GM19328 (cell line): ENCODE results near the gene CDC20.
A peak's percentile ranks its signal among the peaks of the same experiment; 100 is the strongest.

Experiments
- ATAC-seq: cut with Tn5 transposase; IDR thresholded peaks from one replicate; pipeline ENCODE4 v1.9.1; 2021; ENCODE audit warnings: mild to moderate bottlenecking, moderate library complexity; ENCODE audit not compliant: unreplicated experiment

CDC20 gene

GRCh38 chr1:43358746-43359693, at the start of gene CDC20:
Gene CDC20, plus strand, starts transcription at chr1:43358981. Its CDS starts 235 bp downstream, at chr1:43359216.
- ATAC-seq: peak; percentile 93

- no peak for ATAC-seq
These were observed 49.3 kb upstream of the CDC20 start for GRCh38 chr1:43309405-43310025.

DNA sequence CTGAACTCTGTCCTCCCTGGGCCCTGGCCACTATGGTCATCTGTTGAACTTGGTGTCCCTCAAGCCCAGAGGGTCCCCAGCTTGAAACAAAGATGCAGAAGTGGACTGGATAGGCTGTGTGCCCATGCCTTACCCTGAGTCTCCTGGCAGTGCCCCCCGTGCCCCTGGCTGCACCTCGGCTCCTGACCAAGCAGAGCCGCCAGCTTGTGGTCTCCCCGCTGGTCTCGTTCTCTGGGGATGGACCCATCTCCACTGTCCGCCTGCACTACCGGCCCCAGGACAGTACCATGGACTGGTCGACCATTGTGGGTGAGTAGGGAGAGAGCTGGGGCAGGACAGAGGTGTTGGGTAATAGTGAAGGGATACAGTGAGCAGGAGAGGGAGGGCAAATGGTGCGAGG, 47.3 kb upstream of the CDC20 start:
- ATAC-seq: no peak

GRCh38 chr1:43312212-43312623, 46.6 kb upstream of the CDC20 start:
- no peak for ATAC-seq

- ATAC-seq: no peak
These were observed 45.9 kb upstream of the CDC20 start for GRCh38 chr1:43312663-43313515.

DNA sequence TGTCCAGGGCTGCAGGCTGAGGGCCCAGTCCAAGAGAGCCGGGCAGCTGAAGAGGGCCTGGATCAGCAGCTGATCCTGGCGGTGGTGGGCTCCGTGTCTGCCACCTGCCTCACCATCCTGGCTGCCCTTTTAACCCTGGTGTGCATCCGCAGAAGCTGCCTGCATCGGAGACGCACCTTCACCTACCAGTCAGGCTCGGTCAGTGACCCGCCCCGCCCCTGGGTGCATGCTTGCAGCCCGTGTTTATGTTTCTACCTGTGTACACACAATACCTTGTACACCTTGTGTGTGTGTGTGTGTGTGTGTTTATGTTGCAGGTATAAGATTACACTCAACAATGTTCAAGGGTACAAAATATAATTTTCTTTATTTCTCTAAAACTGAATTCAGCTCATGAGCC, 45.0 kb upstream of the CDC20 start:
- ATAC-seq: no peak

DNA sequence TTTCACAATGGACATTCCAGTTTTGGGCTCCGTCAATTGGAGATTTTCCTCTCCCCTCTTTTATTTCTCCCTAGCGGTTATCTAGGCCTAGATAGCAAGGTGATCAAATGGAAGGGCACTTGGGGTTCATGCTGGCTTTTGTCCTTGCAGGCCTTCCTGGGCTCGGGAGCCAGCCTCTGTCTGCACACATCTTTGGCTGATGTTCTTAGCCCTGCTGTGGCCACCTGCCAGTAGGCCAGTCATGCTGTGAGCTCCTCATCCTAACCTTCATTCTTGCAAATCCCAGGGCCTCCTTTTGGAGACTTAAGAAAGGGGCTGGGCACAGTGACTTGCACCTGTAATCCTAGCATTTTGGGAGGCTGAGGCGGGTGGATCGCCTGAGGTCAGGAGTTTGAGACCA, 44.5 kb upstream of the CDC20 start:
- ATAC-seq: no peak

- no peak for ATAC-seq
These were observed 43.3 kb upstream of the CDC20 start for GRCh38 chr1:43315481-43315880.

DNA sequence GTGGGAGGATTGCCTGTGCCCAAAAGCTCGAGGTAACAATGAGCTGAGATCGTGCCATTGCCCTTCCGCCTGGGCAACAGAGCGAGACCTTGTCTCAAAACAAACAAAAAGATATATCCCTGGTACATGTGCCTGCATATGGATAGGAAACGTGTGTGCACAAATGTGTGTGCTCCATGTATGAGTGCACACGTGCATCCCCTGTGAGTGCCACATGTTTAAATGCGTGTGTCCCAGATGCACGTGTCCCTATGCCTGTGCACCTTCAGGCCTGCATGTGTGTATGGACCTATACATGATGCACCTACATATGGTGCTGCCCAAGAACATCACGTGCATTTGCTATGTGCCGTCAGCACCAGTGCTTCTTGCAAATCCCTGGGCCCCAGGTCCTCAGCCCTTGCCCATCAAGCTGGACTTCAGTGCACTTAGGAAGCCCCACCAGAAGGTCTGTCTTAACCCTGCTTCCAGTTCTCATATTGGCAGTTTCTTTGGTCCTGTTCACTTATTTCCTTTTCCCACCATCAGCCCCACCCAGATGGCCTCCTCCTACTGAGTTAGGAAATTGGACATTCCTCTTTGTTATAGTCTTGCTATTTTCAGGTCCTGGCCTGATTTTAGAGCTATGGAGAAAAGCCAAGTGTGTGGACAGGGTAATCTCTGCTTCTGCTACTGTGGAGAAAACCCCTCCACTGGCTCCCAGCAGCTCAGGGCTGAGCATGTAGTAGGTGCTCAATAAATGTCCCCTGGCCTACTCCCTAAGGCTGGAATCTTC, 42.6 kb upstream of the CDC20 start:
- ATAC-seq: no peak

DNA sequence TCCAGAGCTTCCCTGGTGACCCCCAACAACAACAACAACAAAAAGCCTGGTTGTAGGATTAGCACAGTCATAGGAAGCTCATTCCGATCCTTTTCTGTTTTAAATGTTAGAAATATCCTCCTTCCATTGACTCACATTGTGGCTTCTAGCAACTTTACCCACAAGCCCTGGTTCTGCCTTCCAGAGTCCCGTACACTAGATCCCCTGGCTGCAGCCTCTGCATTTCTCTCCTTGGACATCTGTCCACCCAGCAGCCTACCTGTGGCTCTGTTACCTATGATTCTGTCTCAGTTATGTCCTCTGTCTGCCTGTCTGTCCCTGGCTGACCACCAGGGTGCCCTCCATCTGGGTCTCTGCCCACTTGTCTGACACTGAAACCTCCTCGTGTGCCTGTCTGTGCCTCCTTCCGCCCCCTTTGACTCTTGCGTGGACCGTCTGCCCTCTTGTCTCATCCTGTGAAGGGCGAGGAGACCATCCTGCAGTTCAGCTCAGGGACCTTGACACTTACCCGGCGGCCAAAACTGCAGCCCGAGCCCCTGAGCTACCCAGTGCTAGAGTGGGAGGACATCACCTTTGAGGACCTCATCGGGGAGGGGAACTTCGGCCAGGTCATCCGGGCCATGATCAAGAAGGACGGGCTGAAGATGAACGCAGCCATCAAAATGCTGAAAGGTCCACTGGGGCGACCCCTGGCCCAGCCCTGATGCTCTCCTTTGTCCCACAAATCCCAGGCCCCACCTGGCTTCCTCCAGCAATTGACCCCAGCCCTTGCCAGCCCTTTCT, 41.9 kb upstream of the CDC20 start:
- no peak for ATAC-seq

- ATAC-seq: no peak
These were observed 40.8 kb upstream of the CDC20 start for GRCh38 chr1:43317817-43318471.

DNA sequence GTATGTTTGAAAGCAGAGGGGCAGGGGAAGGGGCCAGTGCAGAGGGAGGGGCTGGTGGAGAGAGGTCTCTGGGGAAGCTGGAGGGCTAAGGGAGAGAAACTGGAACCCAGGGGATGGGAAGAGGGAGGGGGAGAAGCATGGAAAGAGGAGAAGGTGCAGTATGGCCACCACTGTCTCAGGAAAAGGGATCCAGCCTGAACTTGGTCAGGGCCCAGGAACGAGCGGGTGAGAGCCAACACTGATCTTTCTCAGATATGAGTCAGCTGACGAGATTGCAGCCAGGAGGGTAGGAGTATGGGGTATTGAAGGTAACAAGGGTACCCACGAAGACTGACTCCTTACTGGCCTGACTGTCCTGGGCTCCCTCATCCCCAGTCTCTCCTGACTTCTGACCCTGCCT, 40.0 kb upstream of the CDC20 start:
- no peak for ATAC-seq

DNA sequence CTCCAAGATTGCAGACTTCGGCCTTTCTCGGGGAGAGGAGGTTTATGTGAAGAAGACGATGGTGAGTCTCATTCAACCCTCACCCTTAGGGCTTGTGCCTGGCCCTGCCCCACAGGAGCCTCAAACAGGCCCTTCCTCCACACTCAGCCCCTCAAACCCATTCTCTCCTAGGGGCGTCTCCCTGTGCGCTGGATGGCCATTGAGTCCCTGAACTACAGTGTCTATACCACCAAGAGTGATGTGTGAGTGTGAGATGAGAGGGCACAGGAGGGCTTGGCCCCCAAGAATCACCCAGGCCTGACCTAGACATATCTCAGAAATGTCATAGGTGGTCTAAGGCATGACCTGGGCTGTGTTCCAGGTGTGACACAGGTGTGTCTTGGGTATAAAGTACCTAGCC, 39.5 kb upstream of the CDC20 start:
- ATAC-seq: no peak

GRCh38 chr1:43319766-43320165, 39.0 kb upstream of the CDC20 start:
- no peak for ATAC-seq

DNA sequence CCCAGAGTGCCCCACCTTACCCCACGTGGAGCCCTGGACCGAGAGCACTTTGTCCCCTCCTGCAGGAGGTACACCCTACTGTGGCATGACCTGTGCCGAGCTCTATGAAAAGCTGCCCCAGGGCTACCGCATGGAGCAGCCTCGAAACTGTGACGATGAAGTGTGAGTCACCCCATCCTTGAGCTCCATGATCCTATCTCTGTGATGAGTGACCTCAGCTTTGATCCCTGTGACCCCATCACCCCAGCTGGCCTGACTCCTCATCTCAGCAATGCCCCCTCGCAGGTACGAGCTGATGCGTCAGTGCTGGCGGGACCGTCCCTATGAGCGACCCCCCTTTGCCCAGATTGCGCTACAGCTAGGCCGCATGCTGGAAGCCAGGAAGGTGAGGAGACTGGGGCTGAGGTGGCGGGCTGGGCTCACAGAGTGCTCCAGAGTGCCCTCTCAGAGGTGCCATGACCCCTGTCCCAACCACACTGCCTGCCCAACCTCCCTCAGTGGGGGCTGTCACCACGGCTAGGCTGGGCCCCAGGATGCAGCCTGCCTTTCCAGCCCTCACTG, 37.4 kb upstream of the CDC20 start:
- ATAC-seq: no peak

DNA sequence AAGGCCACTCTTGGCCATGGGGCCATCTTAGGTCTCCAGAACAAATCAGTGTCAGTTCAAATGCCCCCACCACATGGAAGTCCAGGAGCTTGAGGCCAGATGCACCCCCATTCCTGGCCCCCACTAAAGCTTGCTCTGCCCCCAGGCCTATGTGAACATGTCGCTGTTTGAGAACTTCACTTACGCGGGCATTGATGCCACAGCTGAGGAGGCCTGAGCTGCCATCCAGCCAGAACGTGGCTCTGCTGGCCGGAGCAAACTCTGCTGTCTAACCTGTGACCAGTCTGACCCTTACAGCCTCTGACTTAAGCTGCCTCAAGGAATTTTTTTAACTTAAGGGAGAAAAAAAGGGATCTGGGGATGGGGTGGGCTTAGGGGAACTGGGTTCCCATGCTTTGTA, 36.3 kb upstream of the CDC20 start:
- ATAC-seq: no peak

DNA sequence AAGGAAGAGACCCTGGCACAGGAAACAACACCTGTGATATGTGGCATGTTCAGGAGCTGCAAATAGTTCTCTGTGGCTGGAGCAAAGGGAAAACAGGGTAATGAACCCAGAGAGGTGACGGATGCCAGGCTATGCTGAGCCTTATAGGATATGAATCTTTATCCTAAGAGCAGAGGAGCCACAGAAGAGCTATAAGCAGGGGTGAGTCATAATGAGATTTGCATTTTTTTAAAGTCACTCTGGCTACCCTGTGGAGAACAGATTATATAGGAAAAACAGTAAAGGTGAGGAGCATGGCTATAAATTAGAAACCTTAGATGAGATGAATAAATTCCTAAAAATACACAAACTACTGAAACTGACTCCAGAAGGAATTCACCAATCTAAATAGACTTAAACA, 34.0 kb upstream of the CDC20 start:
- no peak for ATAC-seq

DNA sequence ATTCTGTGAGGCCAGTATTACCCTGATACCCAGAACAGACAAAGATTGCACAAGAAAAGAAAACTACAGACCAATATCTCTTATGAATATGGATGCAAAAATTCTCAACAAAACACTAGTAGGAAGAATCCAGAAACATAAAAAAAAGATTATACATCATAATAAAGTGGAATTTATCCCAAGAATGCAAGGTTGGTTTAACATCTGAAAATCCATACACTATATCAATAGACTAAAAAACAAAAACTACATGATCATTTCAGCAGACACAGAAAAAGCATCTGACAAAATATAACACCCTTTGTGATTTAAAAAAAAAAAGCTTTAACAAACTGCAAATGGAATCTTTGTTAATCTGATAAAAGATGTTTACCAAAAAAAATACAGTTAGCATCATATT, 33.4 kb upstream of the CDC20 start:
- ATAC-seq: no peak
